Neural cell (in vitro differentiated cells): ENCODE data around the gene SLC2A5.

Source experiments
- CTCF ChIP-seq: fragments of 450-650 bp; IDR thresholded peaks from 2 replicates; pipeline ENCODE4 v1.5.1; 2014; ENCODE audit warnings: antibody characterized with exemption, mild to moderate bottlenecking, moderate library complexity; ENCODE audit not compliant: poor library complexity, severe bottlenecking
- EP300 ChIP-seq: fragments of 450-650 bp; conservative IDR thresholded peaks from 2 replicates; pipeline ENCODE4 v1.6.1; 2014; ENCODE audit warnings: antibody characterized with exemption, mild to moderate bottlenecking, moderate library complexity; ENCODE audit not compliant: poor library complexity, severe bottlenecking
- EZH2 ChIP-seq: fragments of 200-600, 300-800 bp; shearing (Covaris generic), sonication (generic); IDR thresholded peaks from 2 replicates; pipeline ENCODE4 v1.6.1; 2014; ENCODE audit warnings: antibody characterized with exemption, low read length, borderline replicate concordance, mild to moderate bottlenecking; ENCODE audit not compliant: insufficient read depth, poor library complexity, severe bottlenecking
- RAD21 ChIP-seq: fragments of 450-650 bp; conservative IDR thresholded peaks from 2 replicates; pipeline ENCODE4 v1.6.1; 2014; ENCODE audit warnings: antibody characterized with exemption, mild to moderate bottlenecking, moderate library complexity
- REST ChIP-seq: IDR thresholded peaks from 2 replicates; pipeline ENCODE4 v1.6.1; 2012; ENCODE audit warnings: borderline replicate concordance
- SMC3 ChIP-seq: fragments of 450-650 bp; conservative IDR thresholded peaks from 2 replicates; pipeline ENCODE4 v1.6.1; 2014; ENCODE audit warnings: antibody characterized with exemption, mild to moderate bottlenecking, moderate library complexity; ENCODE audit not compliant: poor library complexity
- TAF1 ChIP-seq: IDR thresholded peaks from 2 replicates; pipeline ENCODE4 v1.6.1; 2012; ENCODE audit warnings: low read depth

GRCh38 chr1:9062846-9063245 is 6.6 kb downstream of the SLC2A5 start:
- TF ChIP-seq EP300 (no peak), CTCF (no peak), EZH2 (no peak), REST (no peak), SMC3 (no peak), TAF1 (no peak), RAD21 (no peak)
